ENCODE data around the gene ATP6V1G2. TPM values are rescaled to one million over a fixed set of nuclear protein-coding genes. Genes with fewer than 3 reads are reported as not detected.

The ATP6V1G2 gene
- total and polyA plus RNA-seq, 2 of the 8 experiments (the other 6 are each of a cell fraction or from before 2014, with no cell fraction given) = 3.0 to 5.7 TPM

DNA sequence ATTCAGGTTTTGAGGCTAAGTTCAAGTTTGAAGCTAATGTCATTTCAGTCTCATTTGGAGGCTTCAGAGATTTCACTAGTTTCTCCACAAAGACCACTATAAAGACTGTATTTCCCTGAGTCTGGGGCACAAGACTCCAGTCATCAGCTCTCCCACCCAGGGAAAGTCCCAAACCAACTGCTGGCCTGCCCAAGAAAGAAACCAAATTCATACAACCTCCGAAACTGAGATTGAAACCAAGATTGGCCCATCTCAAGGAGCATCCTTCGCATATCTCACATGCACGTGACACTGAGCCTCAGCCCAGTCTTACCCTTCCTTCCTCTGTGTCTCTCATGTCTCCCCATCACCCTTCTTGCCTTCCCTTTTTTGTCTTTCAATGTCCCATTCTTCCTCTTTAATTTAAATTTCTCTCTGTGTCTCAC, 22.1 kb upstream of the ATP6V1G2 start:
- H3K27ac ChIP-seq (ENCODE audit: low read depth, low read length) = no peak overlapping the region
- no peak overlapping the region for H2AFZ ChIP-seq (ENCODE audit: low read length)
- H3K9ac ChIP-seq (replicated peaks in 1 of 4; ENCODE audit: extremely low read depth in 1 of 4, low read depth in 3 of 4, low read length in 3 of 4) = no peak overlapping the region
- H3K18ac ChIP-seq (ENCODE audit: extremely low read depth, low read length) = no peak overlapping the region
- H4K20me1 ChIP-seq (replicated peaks in 1 of 2; ENCODE audit: control insufficient read depth in 1 of 2, insufficient read depth in 2 of 2, low read length in 2 of 2) = no peaks in the 10 kb centered on the region
- DNase-seq (ENCODE audit: low read depth in 1 of 2, low spot score in 2 of 2) (no peak), FAIRE-seq (no peak)
- no peak overlapping the region for H3K4me3 ChIP-seq (ENCODE audit: extremely low read depth in 1 of 4, insufficient read depth in 2 of 4, low read depth in 3 of 4, low read length in 4 of 4)
- no peak overlapping the region for H3K23ac ChIP-seq (ENCODE audit: insufficient read length)
- H3K23me2 ChIP-seq (ENCODE audit: low read depth, low read length) = peaks cover 3% of the 10 kb centered on the region; the same call in 1 of the 2 replicates
- H2BK5ac ChIP-seq (ENCODE audit: low read depth, low read length) = no peak overlapping the region
- no peaks in the 10 kb centered on the region for H3K79me2 ChIP-seq (ENCODE audit: control insufficient read depth in 1 of 2, insufficient read depth in 2 of 2, low read length in 2 of 2)
- H3K4me1 ChIP-seq (replicated peaks in 1 of 4; ENCODE audit: control insufficient read depth in 3 of 4, insufficient read depth in 4 of 4, low read length in 3 of 4) = no peaks in the 10 kb centered on the region; a peak in 2 of 7 replicates
- no peak overlapping the region for H2BK12ac ChIP-seq (ENCODE audit: low read depth, low read length)
- no peaks in the 10 kb centered on the region for H3K9me3 ChIP-seq (ENCODE audit: insufficient read depth in 2 of 2, low read depth in 1 of 2, low read length in 1 of 2)
- ChIA-PET CTCF (ENCODE audit: partially characterized antibody) (interaction anchor here (1.1 to 4.9 kb wide), 6 partner anchors 11 to 28 kb away, joined by 3 to 47 read pairs (median 8); partner anchors contain the start of genes LST1, LTB and NCR3), POLR2A (ENCODE audit: partially characterized antibody) (interaction anchor here (0.7 to 5.5 kb wide), 5 partner anchors 11 to 84 kb away, joined by 3 to 27 read pairs (median 6); partner anchors contain the start of genes BAG6 and LTB)
- no peaks in the 10 kb centered on the region for H3K27me3 ChIP-seq (replicated peaks in 1 of 4; ENCODE audit: control insufficient read depth in 3 of 4, extremely low read depth in 1 of 4, insufficient read depth in 3 of 4, low read length in 3 of 4)
- no peak overlapping the region for H4K5ac ChIP-seq (ENCODE audit: insufficient read length, low read depth, low read length)
- TF ChIP-seq, protein P1, sequence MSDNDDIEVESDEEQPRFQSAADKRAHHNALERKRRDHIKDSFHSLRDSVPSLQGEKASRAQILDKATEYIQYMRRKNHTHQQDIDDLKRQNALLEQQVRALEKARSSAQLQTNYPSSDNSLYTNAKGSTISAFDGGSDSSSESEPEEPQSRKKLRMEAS (IDR thresholded peaks at IDR 0.05) = no peak
- TF ChIP-seq TAF7 (optimal IDR thresholded peaks at IDR 0.05; ENCODE audit: borderline replicate concordance, low read depth, low read length) = no peak
- no peak for TF ChIP-seq POLR2AphosphoS5 (IDR thresholded peaks at IDR 0.05; ENCODE audit: low read depth, low read length)
- TF ChIP-seq SIN3A (conservative IDR thresholded peaks at IDR 0.05 in 1 of 2, IDR thresholded peaks at IDR 0.05 in 1 of 2; ENCODE audit: low read depth in 1 of 2, low read length in 2 of 2) = no peak
- no peak for TF ChIP-seq KDM5A (IDR thresholded peaks at IDR 0.05; ENCODE audit: low read length)
- no peak for TF ChIP-seq CEBPB (IDR thresholded peaks at IDR 0.05; ENCODE audit: low read depth, low read length)
- TF ChIP-seq TAF1 (IDR thresholded peaks at IDR 0.05; ENCODE audit: low read depth, low read length) = no peak
- WGBS, 2 experiments (ENCODE audit: extremely low coverage in 1 of 2, insufficient coverage in 1 of 2, insufficient read length in 1 of 2, insufficient replicate concordance in 2 of 2, low coverage in 1 of 2, low lambda C conversion rate in 2 of 2, missing lambda C conversion rate in 1 of 2) = 81% methylated on average over 3 of the region's 3 CpGs; no CpG with 5 or more reads in 1 of the 2 experiments
- no peak overlapping the region for H3K56ac ChIP-seq (replicated peaks; ENCODE audit: insufficient read length, low read depth, low read length)
- no peak overlapping the region for H3K4ac ChIP-seq (replicated peaks; ENCODE audit: insufficient read length, low read depth, low read length)
- no peak overlapping the region for H3K4me2 ChIP-seq (ENCODE audit: insufficient read depth in 1 of 2, low read depth in 2 of 2, low read length in 2 of 2)
- no peak overlapping the region for H4K91ac ChIP-seq (replicated peaks; ENCODE audit: insufficient read length, low read length)
- 0 out of 2 replicates have a peak overlapping the region, but pooled peaks have one; percentile 21 for H2BK20ac ChIP-seq (ENCODE audit: low read length)
- no peaks in the 10 kb centered on the region for H3K36me3 ChIP-seq (ENCODE audit: control insufficient read depth in 2 of 4, insufficient read depth in 4 of 4, low read length in 3 of 4)
- H3K14ac ChIP-seq (ENCODE audit: insufficient read length) = no peak overlapping the region
- no peaks in the 10 kb centered on the region for H3K79me1 ChIP-seq (ENCODE audit: low read depth, low read length)
- peak overlapping the region; percentile 72; the same call in 1 of the 2 replicates for H2BK15ac ChIP-seq (ENCODE audit: low read length)
- no peak overlapping the region for H2BK120ac ChIP-seq (replicated peaks; ENCODE audit: low read depth, low read length)
- H4K8ac ChIP-seq (ENCODE audit: extremely low read depth, insufficient read depth, low read length) = no peak overlapping the region
- 0 out of 2 replicates have a peak overlapping the region, but pooled peaks have one; percentile 28 for H2AK5ac ChIP-seq (ENCODE audit: low read depth, low read length)

All from H1 (cell line).